WTC11 (cell line): ENCODE measurements around the gene PRDM12. TPM values are rescaled to one million over a fixed set of nuclear protein-coding genes. Genes with fewer than 3 reads are reported as not detected.

Source experiments
- ATAC-seq: fragments of 200-7000 bp; cut with Tn5 transposase; 2 replicates; pipeline ENCODE4 v1.10.0; 2021; ENCODE audit warnings: mild to moderate bottlenecking, moderate library complexity
- CTCF ChIA-PET: fragments of 300-600 bp; sonication (Branson Sonifier 250); formaldehyde crosslinking; loops from one replicate; lab custom pipeline; 2021; ENCODE audit warnings: antibody characterized with exemption; lab: Charles Lee
- POLR2A ChIA-PET: fragments of 350-600 bp; sonication (Branson Sonifier 250); formaldehyde crosslinking; loops from one replicate; lab custom pipeline; 2021; ENCODE audit warnings: antibody characterized with exemption; lab: Charles Lee
- DNase-seq: peaks from one replicate; pipeline ENCODE4 v3.0.0; 2021; ENCODE audit warnings: low spot score
- H3K27ac Mint-ChIP-seq: 2 replicates; pipeline ENCODE4 v1.8.0; 2021; ENCODE audit warnings: mixed read lengths
- H3K27me3 Mint-ChIP-seq: 2 replicates; pipeline ENCODE4 v1.8.0; 2021; ENCODE audit warnings: low read depth, mild to moderate bottlenecking, moderate library complexity, mixed read lengths
- H3K36me3 Mint-ChIP-seq: 2 replicates; pipeline ENCODE4 v1.8.0; 2021; ENCODE audit warnings: mixed read lengths
- H3K4me1 Mint-ChIP-seq: 2 replicates; pipeline ENCODE4 v1.8.0; 2022; ENCODE audit warnings: mixed read lengths
- H3K4me3 Mint-ChIP-seq: 2 replicates; pipeline ENCODE4 v1.8.0; 2021; ENCODE audit warnings: mild to moderate bottlenecking, moderate library complexity, mixed read lengths
- H3K9me3 Mint-ChIP-seq: 2 replicates; pipeline ENCODE4 v1.8.0; 2021; ENCODE audit warnings: mixed read lengths
- ATF2 ChIP-seq: sonication (generic); formaldehyde crosslinking; IDR thresholded peaks from 2 replicates; pipeline ENCODE4 v1.8.1; 2022; ENCODE audit warnings: low read depth, missing genetic modification reagents, borderline replicate concordance
- CREM ChIP-seq: sonication (generic); formaldehyde crosslinking; IDR thresholded peaks from 2 replicates; pipeline ENCODE4 v1.8.1; 2022; ENCODE audit warnings: mild to moderate bottlenecking, missing genetic modification reagents, moderate library complexity
- CTCF ChIP-seq: fragments of 200-600 bp; IDR thresholded peaks from 2 replicates; pipeline ENCODE4 v1.8.0; 2022; ENCODE audit warnings: antibody characterized with exemption
- ETV6 ChIP-seq: sonication (generic); formaldehyde crosslinking; IDR thresholded peaks from 2 replicates; pipeline ENCODE4 v1.8.1; 2022; ENCODE audit warnings: mild to moderate bottlenecking, missing genetic modification reagents
- HMGA2 ChIP-seq: fragments of 250-450 bp; sonication (Bioruptor Pico); IDR thresholded peaks from 2 replicates; pipeline ENCODE4 v1.4.0; 2021; ENCODE audit warnings: mild to moderate bottlenecking, moderate library complexity
- IRF2 ChIP-seq: sonication (generic); formaldehyde crosslinking; IDR thresholded peaks from 2 replicates; pipeline ENCODE4 v1.8.0; 2022; ENCODE audit warnings: low read depth, missing genetic modification reagents, borderline replicate concordance
- JAZF1 ChIP-seq: fragments of 250-450 bp; sonication (Bioruptor Pico); IDR thresholded peaks from 2 replicates; pipeline ENCODE4 v1.9.0; 2021; ENCODE audit warnings: moderate library complexity, mild to moderate bottlenecking, inconsistent platforms
- MYBL2 ChIP-seq: sonication (generic); formaldehyde crosslinking; IDR thresholded peaks from 2 replicates; pipeline ENCODE4 v1.8.1; 2023; ENCODE audit warnings: mild to moderate bottlenecking, moderate library complexity, missing genetic modification reagents
- NFATC4 ChIP-seq: fragments of 250-450 bp; sonication (Bioruptor Pico); IDR thresholded peaks from 2 replicates; pipeline ENCODE4 v1.9.0; 2021; ENCODE audit warnings: mild to moderate bottlenecking
- RELA ChIP-seq: sonication (generic); formaldehyde crosslinking; IDR thresholded peaks from 2 replicates; pipeline ENCODE4 v1.8.1; 2022; ENCODE audit warnings: missing genetic modification reagents, mild to moderate bottlenecking, borderline replicate concordance
- SMAD3 ChIP-seq: sonication (generic); formaldehyde crosslinking; IDR thresholded peaks from 2 replicates; pipeline ENCODE4 v1.8.0; 2022; ENCODE audit warnings: missing genetic modification reagents, mild to moderate bottlenecking, borderline replicate concordance
- SOX15 ChIP-seq: fragments of 250-450 bp; sonication (Bioruptor Pico); IDR thresholded peaks from 2 replicates; pipeline ENCODE4 v1.9.0; 2021; ENCODE audit warnings: mild to moderate bottlenecking
- TP53 ChIP-seq: sonication (generic); formaldehyde crosslinking; IDR thresholded peaks from 2 replicates; pipeline ENCODE4 v1.8.1; 2023; ENCODE audit warnings: mild to moderate bottlenecking, missing genetic modification reagents
- ZNF317 ChIP-seq: sonication (generic); formaldehyde crosslinking; IDR thresholded peaks from 2 replicates; pipeline ENCODE4 v1.8.1; 2023; ENCODE audit warnings: low read depth, mild to moderate bottlenecking, moderate library complexity, missing genetic modification reagents, borderline replicate concordance
- ZNF512 ChIP-seq: sonication (generic); formaldehyde crosslinking; IDR thresholded peaks from 2 replicates; pipeline ENCODE4 v1.8.1; 2022; ENCODE audit warnings: missing genetic modification reagents, borderline replicate concordance
- total RNA-seq: library from RNA; stranded (reverse); gene quantifications from 3 replicates; pipeline ENCODE4 v1.2.3, GENCODE V29; 2021
- TF ChIP-seq, protein P1 (sequence below): sonication (generic); formaldehyde crosslinking; IDR thresholded peaks from 2 replicates; pipeline ENCODE4 v1.8.0; 2023; ENCODE audit warnings: missing genetic modification reagents, mild to moderate bottlenecking, borderline replicate concordance
- TF ChIP-seq, protein P2 (sequence below): fragments of 250-450 bp; sonication (Bioruptor Pico); IDR thresholded peaks from 2 replicates; pipeline ENCODE4 v2.1.2; 2022; ENCODE audit warnings: mild to moderate bottlenecking, moderate library complexity

The PRDM12 gene
- total RNA-seq, 1 experiment from 2014 or later: 0.09 TPM

DNA sequence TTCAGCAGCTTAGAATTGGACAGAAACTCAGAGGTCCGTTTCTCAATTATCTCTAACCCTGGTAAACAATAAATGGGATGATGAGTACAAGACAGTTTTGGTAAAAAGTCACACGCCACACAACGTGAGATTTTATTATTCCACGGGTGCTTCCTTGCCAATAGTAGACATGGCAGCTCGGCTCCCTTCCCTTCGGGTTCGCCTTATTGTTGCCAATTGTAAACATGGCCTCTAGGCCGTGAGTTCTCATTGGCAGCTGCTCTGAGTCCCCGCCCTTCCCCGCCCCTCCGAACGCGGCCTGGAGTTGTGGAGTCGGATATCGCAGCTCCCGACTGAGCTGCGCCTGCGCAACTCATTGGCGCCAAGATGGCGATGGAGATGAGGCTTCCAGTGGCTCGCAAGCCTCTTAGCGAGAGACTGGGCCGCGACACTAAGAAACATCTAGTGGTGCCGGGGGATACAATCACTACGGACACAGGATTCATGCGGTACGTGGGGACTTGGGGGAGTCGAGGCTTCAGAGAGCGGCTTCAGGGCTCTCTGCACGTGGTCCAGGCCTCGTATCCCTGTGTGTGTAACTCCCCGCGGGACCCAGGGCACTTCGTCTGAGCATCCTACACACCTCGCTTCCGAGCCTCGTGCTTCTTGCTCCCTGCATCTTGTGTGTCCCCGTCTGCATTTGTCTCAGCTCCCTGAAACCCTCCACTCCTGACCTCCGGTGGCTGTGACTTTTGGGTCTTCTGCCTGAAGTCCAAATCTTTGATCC is 29.2 kb downstream of the PRDM12 start, which contains the start of gene EXOSC2 (continued):
- TF ChIP-seq ATF2 (no peak), CREM (CRISPR knock-in tag) (peak; percentile 66; the same call in 1 of the 2 replicates), MYBL2 (peak; percentile 74; the same call in 1 of the 2 replicates), JAZF1 (CRISPR knock-in tag) (no peak), ETV6 (CRISPR knock-in tag) (peak; percentile 84)

DNA sequence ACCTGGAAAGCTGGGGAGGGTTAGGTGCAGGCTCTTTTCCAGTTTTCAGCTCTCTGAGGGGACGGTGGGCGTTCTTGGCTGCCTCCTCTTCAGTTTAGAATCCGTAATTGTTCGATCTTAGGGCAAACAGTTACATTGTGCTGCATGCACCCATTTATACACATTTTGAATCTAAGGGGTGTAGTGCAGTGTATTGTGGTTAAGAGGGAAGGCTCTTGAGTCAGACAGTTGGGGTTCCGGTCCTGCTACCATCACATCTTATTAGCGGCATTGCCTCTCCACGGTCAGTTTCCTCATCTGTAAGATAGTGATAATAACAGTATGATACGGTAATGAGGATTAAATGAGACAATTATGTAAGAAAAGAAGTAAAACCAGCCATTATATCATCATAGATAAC is 29.8 kb downstream of the PRDM12 start:
- ATAC-seq (no peak), DNase-seq (no peak)
- H3K27me3 Mint-ChIP-seq: no peaks in the 10 kb centered on the region
- no peak for TF ChIP-seq TP53 (CRISPR knock-in tag)
- TF ChIP-seq, protein P1, sequence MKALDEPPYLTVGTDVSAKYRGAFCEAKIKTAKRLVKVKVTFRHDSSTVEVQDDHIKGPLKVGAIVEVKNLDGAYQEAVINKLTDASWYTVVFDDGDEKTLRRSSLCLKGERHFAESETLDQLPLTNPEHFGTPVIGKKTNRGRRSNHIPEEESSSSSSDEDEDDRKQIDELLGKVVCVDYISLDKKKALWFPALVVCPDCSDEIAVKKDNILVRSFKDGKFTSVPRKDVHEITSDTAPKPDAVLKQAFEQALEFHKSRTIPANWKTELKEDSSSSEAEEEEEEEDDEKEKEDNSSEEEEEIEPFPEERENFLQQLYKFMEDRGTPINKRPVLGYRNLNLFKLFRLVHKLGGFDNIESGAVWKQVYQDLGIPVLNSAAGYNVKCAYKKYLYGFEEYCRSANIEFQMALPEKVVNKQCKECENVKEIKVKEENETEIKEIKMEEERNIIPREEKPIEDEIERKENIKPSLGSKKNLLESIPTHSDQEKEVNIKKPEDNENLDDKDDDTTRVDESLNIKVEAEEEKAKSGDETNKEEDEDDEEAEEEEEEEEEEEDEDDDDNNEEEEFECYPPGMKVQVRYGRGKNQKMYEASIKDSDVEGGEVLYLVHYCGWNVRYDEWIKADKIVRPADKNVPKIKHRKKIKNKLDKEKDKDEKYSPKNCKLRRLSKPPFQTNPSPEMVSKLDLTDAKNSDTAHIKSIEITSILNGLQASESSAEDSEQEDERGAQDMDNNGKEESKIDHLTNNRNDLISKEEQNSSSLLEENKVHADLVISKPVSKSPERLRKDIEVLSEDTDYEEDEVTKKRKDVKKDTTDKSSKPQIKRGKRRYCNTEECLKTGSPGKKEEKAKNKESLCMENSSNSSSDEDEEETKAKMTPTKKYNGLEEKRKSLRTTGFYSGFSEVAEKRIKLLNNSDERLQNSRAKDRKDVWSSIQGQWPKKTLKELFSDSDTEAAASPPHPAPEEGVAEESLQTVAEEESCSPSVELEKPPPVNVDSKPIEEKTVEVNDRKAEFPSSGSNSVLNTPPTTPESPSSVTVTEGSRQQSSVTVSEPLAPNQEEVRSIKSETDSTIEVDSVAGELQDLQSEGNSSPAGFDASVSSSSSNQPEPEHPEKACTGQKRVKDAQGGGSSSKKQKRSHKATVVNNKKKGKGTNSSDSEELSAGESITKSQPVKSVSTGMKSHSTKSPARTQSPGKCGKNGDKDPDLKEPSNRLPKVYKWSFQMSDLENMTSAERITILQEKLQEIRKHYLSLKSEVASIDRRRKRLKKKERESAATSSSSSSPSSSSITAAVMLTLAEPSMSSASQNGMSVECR: no peak; the same call in 1 of the 2 replicates
- TF ChIP-seq SMAD3: no peak
- TF ChIP-seq ZNF317 (CRISPR knock-in tag): no peak
- TF ChIP-seq RELA (CRISPR knock-in tag): no peak
- peak overlapping the region; percentile 98 for H3K4me3 Mint-ChIP-seq
- CTCF ChIA-PET: interaction anchor here (0.6 to 3.3 kb wide), 16 partner anchors 10 to 352 kb away, joined by 3 to 46 read pairs (median 8); no protein-coding TSS in a partner anchor
- peaks cover 42% of the 10 kb centered on the region for H3K36me3 Mint-ChIP-seq
- H3K4me1 Mint-ChIP-seq: peaks cover 58% of the 10 kb centered on the region
- H3K9me3 Mint-ChIP-seq: no peaks in the 10 kb centered on the region
- POLR2A ChIA-PET: no interaction called here
- peak overlapping the region; percentile 94 for H3K27ac Mint-ChIP-seq

GRCh38 chr9:130696139-130696650 is 31.8 kb downstream of the PRDM12 start:
- Mint-ChIP-seq H3K4me3 (no peak overlapping the region), H3K27ac (peak overlapping the region; percentile 79)
- TF ChIP-seq, protein P2, sequence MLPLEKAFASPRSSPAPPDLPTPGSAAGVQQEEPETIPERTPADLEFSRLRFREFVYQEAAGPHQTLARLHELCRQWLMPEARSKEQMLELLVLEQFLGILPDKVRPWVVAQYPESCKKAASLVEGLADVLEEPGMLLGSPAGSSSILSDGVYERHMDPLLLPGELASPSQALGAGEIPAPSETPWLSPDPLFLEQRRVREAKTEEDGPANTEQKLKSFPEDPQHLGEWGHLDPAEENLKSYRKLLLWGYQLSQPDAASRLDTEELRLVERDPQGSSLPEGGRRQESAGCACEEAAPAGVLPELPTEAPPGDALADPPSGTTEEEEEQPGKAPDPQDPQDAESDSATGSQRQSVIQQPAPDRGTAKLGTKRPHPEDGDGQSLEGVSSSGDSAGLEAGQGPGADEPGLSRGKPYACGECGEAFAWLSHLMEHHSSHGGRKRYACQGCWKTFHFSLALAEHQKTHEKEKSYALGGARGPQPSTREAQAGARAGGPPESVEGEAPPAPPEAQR: no peak
- TF ChIP-seq ZNF317 (CRISPR knock-in tag) (no peak), CTCF (no peak), NFATC4 (CRISPR knock-in tag) (no peak), IRF2 (CRISPR knock-in tag) (no peak), RELA (CRISPR knock-in tag) (no peak), HMGA2 (CRISPR knock-in tag) (no peak), SOX15 (CRISPR knock-in tag) (no peak), ATF2 (no peak), ZNF512 (CRISPR knock-in tag) (no peak)
- TF ChIP-seq, all 79 proteins: peak for 0
- Mint-ChIP-seq H3K9me3 (no peaks in the 10 kb centered on the region), H3K36me3 (peaks cover 55% of the 10 kb centered on the region), H3K27me3 (no peaks in the 10 kb centered on the region), H3K4me1 (peaks cover 45% of the 10 kb centered on the region)
- POLR2A ChIA-PET: no interaction called here
- DNase-seq (no peak), ATAC-seq (no peak)
- CTCF ChIA-PET: interaction anchor here (0.7 to 1.3 kb wide), 3 partner anchors 10 to 150 kb away, joined by 3 read pairs; no protein-coding TSS in a partner anchor
